Measurements from ENCODE around the gene PTPRE.

Gene PTPRE

DNA sequence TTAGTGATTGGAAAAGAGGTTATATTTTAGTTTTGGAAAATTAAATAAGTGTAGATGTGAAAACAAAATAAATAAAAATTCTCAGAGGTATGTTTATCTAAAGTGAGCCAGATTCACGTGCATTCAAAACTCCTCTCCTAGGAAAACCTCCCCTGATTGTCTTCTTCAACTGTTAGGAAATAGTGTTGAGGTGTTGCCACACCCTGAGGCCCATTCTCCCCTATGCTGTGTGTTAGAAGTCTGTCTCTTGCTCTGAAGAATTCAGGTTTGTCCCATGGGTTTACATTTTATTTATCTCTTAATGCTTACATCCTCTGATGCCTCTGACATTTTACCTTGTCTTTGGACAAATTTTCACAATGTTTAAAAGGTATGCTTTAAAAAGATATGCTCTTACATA, 40.3 kb downstream of the PTPRE start:
- intact Hi-C loops (cut with DNase I) = no loop called here

GRCh38 chr10:127948791-127949190, 41.9 kb downstream of the PTPRE start:
- intact Hi-C loops (cut with DNase I) = no loop called here

More for the DNA sequence above, 40.3 kb downstream of the PTPRE start:
- DNase-seq = no peak

DNA sequence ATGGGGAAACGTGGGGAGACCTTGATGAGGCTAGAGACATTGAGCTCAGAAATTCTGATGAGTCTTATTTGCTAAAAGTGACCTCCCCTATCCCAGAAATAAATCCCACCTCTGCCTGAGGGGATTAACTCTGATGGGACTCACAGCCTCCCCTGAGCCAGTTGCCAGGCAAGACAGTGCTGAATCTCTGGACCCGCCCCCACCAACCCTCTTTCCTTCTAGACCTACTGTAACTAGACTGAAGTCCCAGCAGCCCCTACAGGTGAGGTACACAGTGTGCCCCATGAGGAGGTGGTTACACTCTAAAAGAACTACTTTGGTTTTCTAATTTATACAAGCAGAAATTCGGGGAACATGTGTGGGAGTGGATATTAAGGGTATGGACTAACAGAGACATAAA, 42.9 kb downstream of the PTPRE start:
- intact Hi-C loops (cut with DNase I) = no loop called here
- no peak for DNase-seq

More at GRCh38 chr10:127948791-127949190, 41.9 kb downstream of the PTPRE start:
- DNase-seq = no peak

DNA sequence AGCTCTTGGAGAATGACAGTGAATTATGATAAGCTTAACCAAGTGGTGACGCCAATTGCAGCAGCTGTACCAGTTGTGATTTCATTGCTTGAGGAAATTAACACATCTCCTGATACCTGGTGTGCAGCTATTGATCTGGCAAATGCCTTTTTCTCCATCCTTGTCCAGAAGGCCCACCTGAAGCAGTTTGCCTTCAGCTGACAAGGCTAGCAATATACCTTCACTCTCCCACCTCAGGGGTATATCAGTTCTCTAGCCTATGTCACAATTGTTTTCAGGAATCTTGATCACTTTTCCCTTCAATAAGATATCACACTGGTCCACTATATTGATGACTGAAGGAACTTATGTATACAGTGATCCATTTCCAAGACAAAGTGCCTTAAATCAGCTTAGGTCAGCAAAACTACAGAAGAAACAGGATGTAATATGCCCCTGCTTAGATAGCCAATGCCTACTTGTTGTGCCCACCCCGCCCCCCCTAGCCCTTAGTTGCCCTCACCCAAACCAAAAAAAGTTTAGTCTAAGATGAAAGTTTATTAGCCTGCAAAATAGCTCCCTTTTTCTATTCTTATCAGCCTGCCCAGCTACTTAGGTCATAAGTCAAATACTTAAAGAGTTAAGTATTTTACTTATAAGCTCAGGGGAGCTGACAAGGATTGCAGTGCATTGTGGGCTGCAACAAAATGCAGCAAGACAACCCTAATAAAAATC, 45.1 kb downstream of the PTPRE start:
- intact Hi-C loops (cut with DNase I) = no loop called here
- DNase-seq = no peak

- intact Hi-C loops (cut with DNase I) = no loop called here
- no peak for DNase-seq
Measured at GRCh38 chr10:127952575-127952869, 45.6 kb downstream of the PTPRE start.

DNA sequence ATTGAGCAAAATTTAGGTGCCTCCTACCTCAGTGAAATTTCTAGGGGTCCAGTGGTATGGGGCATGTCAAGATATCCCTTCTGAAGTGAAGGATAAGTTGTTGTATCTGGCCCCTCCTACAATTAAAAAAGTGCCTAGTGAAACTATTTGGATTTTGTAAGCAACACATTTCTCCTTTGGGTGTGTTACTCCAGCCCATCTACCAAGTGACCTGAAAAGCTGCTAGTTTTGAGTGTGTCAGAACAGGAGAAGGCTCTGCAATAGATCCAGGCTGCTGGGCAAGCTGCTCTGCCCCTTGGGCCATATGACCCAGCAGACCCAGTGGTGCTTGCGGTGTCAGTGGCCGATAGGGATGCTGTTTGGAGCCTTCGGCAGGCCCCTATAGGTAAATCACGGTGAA, 46.0 kb downstream of the PTPRE start:
- intact Hi-C loops (cut with DNase I) = no loop called here
- no peak for DNase-seq

- intact Hi-C loops (cut with DNase I) = no loop called here
- DNase-seq = no peak
Measured at GRCh38 chr10:127953876-127954275, 47.0 kb downstream of the PTPRE start.

DNA sequence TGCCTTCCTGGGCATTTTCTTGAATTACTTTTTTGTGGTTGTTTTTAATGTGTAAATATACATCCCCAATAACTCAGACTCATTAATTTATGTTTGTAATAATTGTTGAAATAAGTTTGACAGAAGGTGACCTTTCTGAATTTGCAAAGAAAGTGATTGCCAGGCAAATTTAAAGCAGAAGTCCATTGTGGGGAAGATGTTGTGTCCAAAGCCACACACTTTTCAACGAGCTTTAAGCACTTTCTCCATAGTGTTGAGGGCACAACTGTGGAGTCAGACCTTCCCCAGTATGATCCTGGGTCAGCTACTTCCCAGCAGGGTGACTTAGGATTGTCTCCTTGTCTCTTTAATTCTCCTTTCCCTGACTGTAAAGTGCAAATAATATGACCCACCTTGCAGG, 52.5 kb downstream of the PTPRE start:
- no peak for DNase-seq
- intact Hi-C loops (cut with DNase I) = no loop called here

- intact Hi-C loops (cut with DNase I) = no loop called here
- peak in 1 of 10 donors; percentile 81 for DNase-seq
Measured at GRCh38 chr10:127961071-127961470, 54.2 kb downstream of the PTPRE start.

DNA sequence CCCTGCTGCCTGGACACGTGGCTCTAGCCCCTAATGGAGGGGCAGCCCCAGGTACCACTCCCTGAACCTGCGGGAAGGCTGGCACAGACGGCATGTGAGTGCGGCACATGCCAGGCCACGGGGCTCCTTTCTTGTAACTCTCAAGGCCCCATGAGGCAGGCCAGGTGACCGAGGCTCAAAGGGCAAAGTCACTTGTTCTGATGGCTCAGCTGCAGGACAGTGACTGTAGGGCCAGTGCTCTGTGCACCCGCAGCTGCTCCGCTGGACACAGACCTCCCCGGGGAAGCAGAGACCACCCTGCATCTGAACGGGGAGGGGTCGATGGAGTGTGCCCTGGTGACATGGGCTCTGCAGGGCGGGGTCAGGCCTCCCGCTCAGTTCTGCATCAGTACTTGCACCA, 55.3 kb downstream of the PTPRE start:
- intact Hi-C loops (cut with DNase I) = no loop called here
- DNase-seq = peak in 1 of 10 donors; percentile 73

DNA sequence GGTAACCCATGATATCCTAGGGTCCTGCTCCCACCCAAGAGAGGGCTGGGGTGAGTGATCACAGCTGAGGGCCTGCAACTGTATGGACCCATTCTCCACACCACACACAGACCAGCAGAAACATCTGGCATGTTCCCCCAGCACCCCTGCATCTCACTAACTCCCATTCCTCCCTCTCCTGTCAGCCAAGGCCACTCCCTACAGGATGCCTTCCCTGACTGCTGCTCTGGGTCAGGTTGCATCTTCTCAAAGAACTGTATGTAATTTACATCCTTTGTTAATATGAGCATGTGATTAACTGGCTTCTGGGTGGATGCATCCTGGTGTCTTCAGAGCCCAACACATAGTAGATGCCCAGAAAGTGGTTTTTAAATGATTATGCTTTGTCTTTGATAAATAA, 56.2 kb downstream of the PTPRE start:
- intact Hi-C loops (cut with DNase I) = no loop called here
- DNase-seq = no peak

DNA sequence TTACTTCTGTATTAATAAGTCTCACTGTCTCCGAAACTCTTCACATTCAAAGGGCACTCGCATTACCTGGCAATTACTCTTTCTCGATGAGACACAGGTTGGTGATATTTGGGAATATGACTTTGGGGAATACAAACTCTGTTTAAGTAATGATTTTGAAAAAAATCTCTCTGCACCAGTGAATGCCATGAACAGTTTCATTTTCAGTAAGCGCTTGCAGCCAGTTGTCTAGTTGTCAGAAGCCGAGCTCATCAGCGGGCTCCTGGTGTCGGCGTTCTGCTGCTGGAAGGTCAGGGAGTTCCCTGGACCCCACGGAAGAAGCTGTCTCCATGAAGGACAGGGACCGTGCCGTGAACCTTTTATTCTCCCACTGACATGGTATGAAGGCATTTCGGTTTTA, 57.7 kb downstream of the PTPRE start:
- DNase-seq = peak in 2 of 10 donors; percentile 41 to 83
- intact Hi-C loops (cut with DNase I) = no loop called here

GRCh38 chr10:127966875-127967274, 60.0 kb downstream of the PTPRE start:
- DNase-seq = no peak
- intact Hi-C loops (cut with DNase I) = no loop called here

DNA sequence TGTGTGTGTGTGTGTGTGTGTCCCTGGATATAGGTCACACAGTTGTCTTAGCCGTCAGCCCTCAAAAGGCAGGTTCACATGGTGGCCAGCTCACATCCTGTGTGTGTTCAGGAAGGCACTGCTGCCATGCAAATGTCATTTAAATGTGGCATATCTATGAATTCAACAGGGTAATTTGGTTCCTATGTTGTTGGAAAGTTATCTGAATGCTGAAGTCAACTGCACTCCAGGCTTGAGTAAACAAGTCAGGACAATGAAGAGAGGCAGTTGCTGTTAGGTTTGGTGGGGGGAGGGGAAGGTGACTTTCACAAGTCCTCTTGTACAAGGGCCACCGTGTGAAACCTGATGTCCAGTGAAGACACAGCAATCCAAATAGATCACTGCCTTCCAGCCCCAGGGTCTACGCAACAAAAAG, 61.1 kb downstream of the PTPRE start:
- no peak for DNase-seq
- intact Hi-C loops (cut with DNase I) = no loop called here

DNA sequence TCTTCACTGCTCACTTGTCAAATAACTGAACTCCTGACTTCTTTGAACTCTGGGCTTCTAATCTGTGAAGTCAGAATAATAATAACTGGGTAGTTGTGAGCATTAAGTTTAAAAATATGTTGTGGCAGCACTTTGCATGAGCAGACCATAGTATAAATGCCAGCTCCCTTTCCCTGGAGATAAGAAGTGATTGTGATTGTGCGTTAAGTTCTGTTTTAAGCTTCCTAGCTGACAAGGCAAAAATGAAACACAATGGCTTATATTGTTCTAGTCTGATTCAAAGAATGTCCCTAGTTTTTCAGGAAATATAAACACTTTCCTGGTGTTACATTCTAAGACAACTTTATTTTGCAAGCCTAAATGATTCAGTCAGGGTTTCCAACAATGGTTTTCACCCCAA, 61.8 kb downstream of the PTPRE start:
- intact Hi-C loops (cut with DNase I) = no loop called here
- no peak for DNase-seq

GRCh38 chr10:127971101-127971946, 64.4 kb downstream of the PTPRE start:
- intact Hi-C loops (cut with DNase I) = no loop called here
- DNase-seq = peak in 1 of 10 donors; percentile 58

DNA sequence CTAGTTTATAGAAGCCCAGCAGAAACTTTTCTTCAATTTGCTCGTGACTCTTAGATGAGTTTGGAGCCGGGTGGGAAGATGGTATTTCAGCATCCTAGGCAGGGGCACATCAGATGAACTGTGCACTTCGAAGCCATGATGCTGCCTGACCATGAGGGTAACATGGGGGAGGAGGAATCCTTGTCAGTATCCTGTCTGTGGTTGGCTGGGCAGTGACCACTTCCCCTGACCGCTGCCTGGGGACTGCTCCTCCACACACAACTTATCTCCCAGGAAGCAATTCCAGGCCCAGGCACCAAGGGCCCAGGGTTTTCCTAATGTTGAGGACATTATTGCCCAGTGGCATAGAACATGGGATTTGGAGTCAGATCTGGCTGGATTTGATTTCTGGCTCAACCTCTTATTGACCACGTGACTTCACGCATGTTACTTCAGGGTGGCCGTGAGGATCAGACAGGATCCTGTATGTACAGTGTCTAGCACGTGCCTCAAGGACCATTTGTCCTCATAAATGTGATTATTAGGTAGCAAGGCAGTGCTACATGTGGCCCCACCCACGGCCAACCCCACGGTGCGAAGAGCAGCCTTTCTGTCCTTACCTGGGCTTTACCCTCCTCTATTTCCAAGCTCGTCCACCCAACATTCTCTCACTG, 65.2 kb downstream of the PTPRE start:
- intact Hi-C loops (cut with DNase I) = no loop called here
- DNase-seq = peak in 1 of 10 donors; percentile 42

GRCh38 chr10:127972751-127973357, 66.0 kb downstream of the PTPRE start:
- intact Hi-C loops (cut with DNase I) = no loop called here
- no peak for DNase-seq

DNA sequence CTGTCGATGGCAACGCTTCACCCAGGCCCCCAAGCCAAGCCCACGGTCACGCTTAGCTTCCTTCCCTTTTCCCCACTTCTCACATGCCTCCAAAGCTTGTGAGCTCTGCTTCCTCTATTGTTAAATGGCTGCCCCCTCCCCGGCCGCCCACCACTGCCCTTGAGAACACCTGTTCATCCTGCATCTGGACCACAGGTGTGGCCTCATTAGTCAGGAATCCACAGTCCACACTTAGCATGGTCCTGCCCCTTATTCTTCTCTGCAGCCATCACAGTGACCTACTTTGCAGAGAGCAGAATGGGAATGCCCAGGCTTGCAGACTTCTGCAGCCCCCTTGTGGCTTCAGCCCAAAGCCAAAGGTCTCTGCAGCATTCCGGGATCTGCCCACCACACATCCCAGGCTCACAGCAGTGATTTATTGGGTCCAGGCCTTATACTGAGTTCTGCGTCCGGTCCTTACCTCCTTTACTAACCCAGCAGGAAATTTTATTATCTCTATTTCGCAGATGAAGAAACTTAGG, 66.9 kb downstream of the PTPRE start:
- intact Hi-C loops (cut with DNase I) = loop anchor here (1.0 kb wide), 1 partner anchor 67 kb away; the partner anchor contains the start of gene PTPRE
- DNase-seq = peak in 4 of 10 donors; percentile 47 to 91 (median 61)

DNA sequence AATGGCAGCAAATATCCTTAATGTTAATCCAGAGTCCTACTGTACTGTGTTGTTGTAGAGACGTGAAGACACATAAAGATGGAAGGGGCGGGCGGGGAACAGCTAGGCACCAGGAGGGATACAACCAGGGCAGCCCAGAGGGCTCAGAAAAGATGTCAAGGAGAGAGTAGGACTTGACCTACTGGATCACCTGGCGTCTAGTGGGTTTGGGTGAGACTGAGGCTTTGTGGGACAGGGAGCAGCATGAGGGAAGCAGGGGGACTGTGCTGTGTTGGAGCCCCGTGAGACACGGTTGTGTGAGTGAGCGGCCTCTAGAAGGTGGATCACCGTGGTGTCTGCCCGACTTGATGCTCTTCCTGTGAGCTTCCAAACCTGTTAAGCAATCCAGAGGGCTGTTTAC, 68.0 kb downstream of the PTPRE start:
- DNase-seq = no peak

DNA sequence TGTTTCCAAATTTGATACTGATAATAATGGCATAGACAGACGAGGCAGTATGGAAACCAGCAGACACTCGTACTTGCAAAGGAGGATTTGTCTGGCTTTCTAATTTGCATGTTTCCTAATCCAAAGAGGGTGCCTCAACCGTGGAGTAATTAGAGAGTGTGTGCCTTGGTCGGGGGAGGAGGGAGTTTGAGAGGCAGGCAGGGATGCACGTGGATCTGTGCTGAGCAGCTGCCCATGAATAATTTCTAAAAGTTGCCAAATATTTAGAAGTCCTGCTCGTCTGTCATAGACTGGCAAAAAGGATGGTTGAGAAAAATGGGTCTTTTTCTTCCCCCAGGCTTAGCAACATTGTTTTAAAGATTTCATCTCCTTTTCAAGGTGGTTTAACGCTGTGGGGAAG, 69.4 kb downstream of the PTPRE start:
- intact Hi-C loops (cut with DNase I) = loop anchor here (5.0 kb wide), 1 partner anchor 54 kb away; no protein-coding TSS in a partner anchor
- peak in 1 of 10 donors; percentile 34 for DNase-seq

More for the DNA sequence above, 68.0 kb downstream of the PTPRE start:
- intact Hi-C loops (cut with DNase I) = loop anchor here (1.0 to 5.0 kb wide), 2 partner anchors 53 to 68 kb away; partner anchors contain the start of gene PTPRE
